HepG2 (cell line): ENCODE results near the gene MBTPS1. TPM values are rescaled to one million over a fixed set of nuclear protein-coding genes. Genes with fewer than 3 reads are reported as not detected.
A peak's percentile ranks its signal among the peaks of the same experiment; 100 is the strongest.

Experiments
- ARID5B ChIP-seq: IDR thresholded peaks from 2 replicates; pipeline ENCODE4 v1.4.0; 2020; ENCODE audit warnings: mild to moderate bottlenecking, missing genetic modification reagents
- DRAP1 ChIP-seq: IDR thresholded peaks from 2 replicates; pipeline ENCODE4 v1.6.1; 2016; ENCODE audit warnings: missing genetic modification reagents, missing compliant biosample characterization
- MTF2 ChIP-seq: sonication (generic); formaldehyde crosslinking; IDR thresholded peaks from 2 replicates; pipeline ENCODE4 v1.5.0; 2020; ENCODE audit warnings: missing genetic modification reagents, borderline replicate concordance
- PHF8 ChIP-seq: sonication (generic); formaldehyde crosslinking; IDR thresholded peaks from 2 replicates; pipeline ENCODE4 v1.5.0; 2020; ENCODE audit warnings: missing genetic modification reagents
- TEAD2 ChIP-seq: sonication (generic); formaldehyde crosslinking; IDR thresholded peaks from 2 replicates; pipeline ENCODE4 v1.9.0; 2021; ENCODE audit warnings: missing genetic modification reagents
- ZBTB34 ChIP-seq: sonication (generic); formaldehyde crosslinking; IDR thresholded peaks from 2 replicates; pipeline ENCODE4 v1.8.0; 2022; ENCODE audit warnings: mild to moderate bottlenecking, missing genetic modification reagents
- ZNF275 ChIP-seq: sonication (generic); formaldehyde crosslinking; IDR thresholded peaks from 2 replicates; pipeline ENCODE4 v1.8.0; 2022; ENCODE audit warnings: missing genetic modification reagents, mild to moderate bottlenecking, inconsistent platforms, borderline replicate concordance
- ZNF318 ChIP-seq: sonication (generic); formaldehyde crosslinking; IDR thresholded peaks from 2 replicates; pipeline ENCODE4 v1.4.0; 2020; ENCODE audit warnings: mild to moderate bottlenecking, missing genetic modification reagents
- ZNF337 ChIP-seq: sonication (generic); formaldehyde crosslinking; IDR thresholded peaks from 2 replicates; pipeline ENCODE4 v1.5.1; 2020; ENCODE audit warnings: missing genetic modification reagents, low read depth, mild to moderate bottlenecking, borderline replicate concordance
- ZNF616 ChIP-seq: sonication (generic); formaldehyde crosslinking; IDR thresholded peaks from 2 replicates; pipeline ENCODE4 v1.5.0; 2020; ENCODE audit warnings: low read depth, mild to moderate bottlenecking, missing genetic modification reagents
- polyA plus RNA-seq, 8 experiments: library from polyadenylated mRNA; depleted of rRNA in 3 of 8; stranded (reverse) in 7 of 8; unstranded in 1 of 8; fragments of >200 nt; fragmentation: Illumina TruSeq in 4 of 8; extraction: Trizol in 4 of 8; gene quantifications; 2 replicates each; pipeline versions ENCODE4 v1.2.1 to v1.2.3, GENCODE V29; 2011 to 2016; ENCODE audit warnings: low read depth in 4 of 8, missing spikeins in 1 of 8, mixed read lengths in 1 of 8; ENCODE audit not compliant: insufficient read depth in 1 of 8
- total RNA-seq, 5 experiments: library from RNA; depleted of rRNA; stranded (reverse); fragments of >200 nt; fragmentation: Illumina TruSeq; extraction: Trizol; gene quantifications; 2 replicates each; pipeline ENCODE4 v1.2.3, GENCODE V29; 2016; ENCODE audit warnings: low read depth in 1 of 5

MBTPS1 gene
- total and polyA plus RNA-seq, 2 of the 13 experiments (the other 11 are each of a cell fraction or from before 2014, with no cell fraction given): 56.7 to 91.3 TPM

GRCh38 chr16:84141143-84141670 lies 24.5 kb upstream of the MBTPS1 start (continued):
- peak; percentile 80; the same call in 1 of the 2 replicates for TF ChIP-seq ZNF318 (CRISPR knock-in tag)
- no peak for TF ChIP-seq MTF2 (CRISPR knock-in tag)
- no peak for TF ChIP-seq ARID5B
- no peak for TF ChIP-seq ZNF275 (CRISPR knock-in tag)
- TF ChIP-seq ZBTB34: no peak
- no peak for TF ChIP-seq TEAD2 (CRISPR knock-in tag)
- TF ChIP-seq ZNF337 (CRISPR knock-in tag): no peak
- TF ChIP-seq DRAP1 (CRISPR knock-in tag): no peak
- TF ChIP-seq PHF8 (CRISPR knock-in tag): no peak
- no peak for TF ChIP-seq ZNF616 (CRISPR knock-in tag)
